HG03469 (cell line): Measurements from ENCODE around the gene CHST12.

ENCODE experiments used
- ATAC-seq: cut with Tn5 transposase; IDR thresholded peaks from one replicate; pipeline ENCODE4 v1.9.1; 2021; ENCODE audit warnings: mild to moderate bottlenecking, moderate library complexity, moderate number of reproducible peaks; ENCODE audit not compliant: unreplicated experiment

Gene CHST12

DNA sequence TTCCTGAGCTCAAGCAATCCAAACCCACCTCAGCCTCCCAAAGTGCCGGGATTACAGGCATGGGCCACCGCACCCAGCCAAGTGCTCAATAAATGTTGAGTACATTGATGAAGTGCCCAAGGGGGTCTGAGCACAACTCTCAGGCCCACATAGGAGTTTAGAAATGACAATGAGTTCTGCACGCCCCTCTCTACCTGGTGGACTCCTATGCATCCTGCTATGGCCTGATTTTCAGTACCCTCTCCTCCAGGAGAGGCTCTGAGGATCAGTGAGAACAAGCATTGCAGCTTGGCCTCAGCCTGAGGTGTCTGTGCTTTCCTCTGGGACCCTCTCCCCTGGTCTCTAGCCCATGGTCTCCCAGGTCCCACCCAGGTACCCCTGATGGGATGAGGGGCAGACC is 93.7 kb downstream of the CHST12 start:
- ATAC-seq: no peak

- ATAC-seq: no peak
These were observed 94.3 kb downstream of the CHST12 start for GRCh38 chr7:2497500-2498336.
